HG03103 (cell line): ENCODE measurements around the gene SLA2.
"Not testable (repeated sequence)": the region's sequence is repeated elsewhere in the genome, so short reads cannot be mapped to it uniquely, and the experiment has no call there.

ENCODE experiments used
- ATAC-seq: cut with Tn5 transposase; IDR thresholded peaks from one replicate; pipeline ENCODE4 v1.9.1; 2021; ENCODE audit warnings: low read depth; ENCODE audit not compliant: unreplicated experiment

The SLA2 gene

GRCh38 chr20:36645998-36646397, at the start of gene SLA2:
Gene SLA2, minus strand, starts transcription at chr20:36646196. Its CDS starts 4,861 bp downstream, at chr20:36641335.
- no peak for ATAC-seq

DNA sequence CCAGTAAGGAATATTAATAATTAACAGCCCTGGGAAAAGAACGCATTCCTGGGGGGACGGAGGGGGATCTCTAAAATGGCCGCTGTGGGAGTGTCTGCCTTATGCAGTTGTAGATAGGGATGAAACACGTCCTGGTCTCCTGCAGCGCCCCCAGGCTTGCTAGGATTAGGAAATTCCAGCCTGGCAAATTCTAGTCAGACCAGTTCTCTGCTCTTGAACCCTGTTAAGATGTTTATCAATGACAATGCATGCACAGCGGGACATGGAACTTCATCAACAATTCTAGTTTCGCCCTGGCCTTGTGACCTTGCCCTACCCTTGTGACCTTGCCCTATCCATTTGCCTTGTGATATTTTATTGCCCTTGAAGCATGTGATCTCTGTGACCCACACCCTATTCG, 49.5 kb upstream of the SLA2 start:
- ATAC-seq = not testable (repeated sequence)

DNA sequence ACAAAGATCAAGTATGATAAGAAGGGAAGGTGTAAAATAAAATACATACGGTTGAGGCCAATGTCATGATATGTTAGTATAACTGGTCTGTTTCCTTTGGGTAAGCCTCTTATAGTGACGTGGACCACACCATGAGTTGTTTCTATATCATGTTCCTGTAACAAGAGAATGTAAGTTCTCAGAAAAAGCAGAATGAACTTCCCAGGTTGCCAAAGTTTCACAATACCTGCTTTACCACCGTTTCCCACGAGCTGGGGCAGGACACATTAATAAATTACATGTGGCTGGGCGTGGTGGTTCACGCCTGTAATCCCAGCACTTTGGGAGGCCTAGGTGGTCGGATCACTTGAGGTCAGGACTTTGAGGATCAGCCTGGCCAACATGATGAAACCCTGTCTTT, 42.6 kb upstream of the SLA2 start:
- ATAC-seq = no peak

- ATAC-seq = no peak
Measured at GRCh38 chr20:36687850-36688249, 41.9 kb upstream of the SLA2 start.

GRCh38 chr20:36686944-36687343, 40.9 kb upstream of the SLA2 start:
- ATAC-seq = no peak

DNA sequence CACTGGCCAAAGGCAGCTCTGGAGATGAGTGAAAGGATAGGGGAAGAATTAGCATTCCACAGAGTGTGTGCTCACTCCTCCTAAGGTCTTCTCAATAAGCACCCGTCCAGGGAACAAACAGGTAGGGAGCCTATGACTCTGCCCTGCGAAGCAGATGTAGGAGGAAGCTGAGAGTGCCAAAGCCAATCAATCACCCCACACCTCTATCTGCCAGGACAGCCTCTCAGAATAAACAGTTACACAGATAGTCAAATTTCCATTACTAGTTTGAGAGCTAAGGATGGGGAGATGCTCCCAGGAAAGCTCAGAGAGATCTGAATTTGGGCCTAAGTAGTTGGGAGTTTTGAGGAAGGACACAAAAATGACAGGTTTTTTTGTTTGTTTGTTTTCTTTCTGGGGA, 40.5 kb upstream of the SLA2 start:
- ATAC-seq = no peak

GRCh38 chr20:36684747-36685146, 38.8 kb upstream of the SLA2 start:
- no peak for ATAC-seq

DNA sequence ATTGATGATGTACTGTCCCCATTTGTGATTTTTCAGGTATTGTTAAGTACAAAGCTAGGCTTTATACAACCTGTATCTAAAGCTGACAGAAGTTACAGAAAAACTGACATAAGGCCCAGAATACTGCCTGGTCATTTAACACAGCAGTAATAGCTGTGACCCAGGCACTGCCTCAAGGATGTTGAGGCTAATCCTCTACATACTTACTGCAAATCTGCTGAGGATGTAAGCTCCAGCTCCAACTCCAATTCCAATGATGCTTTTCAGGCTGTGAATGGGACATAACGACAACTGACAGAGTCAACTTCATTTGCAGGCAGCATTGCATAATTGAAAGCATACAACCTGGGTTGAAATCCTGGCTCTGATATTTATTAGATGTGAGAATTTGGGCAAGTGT, 36.3 kb upstream of the SLA2 start:
- no peak for ATAC-seq

DNA sequence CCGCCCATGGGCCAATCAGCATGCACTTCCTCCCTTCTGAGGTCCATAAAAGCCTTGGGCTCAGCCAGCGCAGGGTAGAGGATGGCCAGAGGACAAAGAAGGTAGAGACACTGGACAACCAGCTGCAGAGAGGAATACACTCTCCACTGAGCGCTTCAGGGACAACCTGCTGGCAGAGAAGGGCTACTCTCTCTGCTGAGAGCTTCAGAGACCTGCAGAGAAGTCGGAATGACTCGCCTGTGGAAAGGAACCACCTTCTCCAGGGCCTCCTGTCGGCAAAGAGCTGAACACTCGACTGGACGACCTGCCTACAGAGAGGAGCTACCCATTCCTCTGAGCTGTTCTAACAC, 31.4 kb upstream of the SLA2 start:
- ATAC-seq = no peak

DNA sequence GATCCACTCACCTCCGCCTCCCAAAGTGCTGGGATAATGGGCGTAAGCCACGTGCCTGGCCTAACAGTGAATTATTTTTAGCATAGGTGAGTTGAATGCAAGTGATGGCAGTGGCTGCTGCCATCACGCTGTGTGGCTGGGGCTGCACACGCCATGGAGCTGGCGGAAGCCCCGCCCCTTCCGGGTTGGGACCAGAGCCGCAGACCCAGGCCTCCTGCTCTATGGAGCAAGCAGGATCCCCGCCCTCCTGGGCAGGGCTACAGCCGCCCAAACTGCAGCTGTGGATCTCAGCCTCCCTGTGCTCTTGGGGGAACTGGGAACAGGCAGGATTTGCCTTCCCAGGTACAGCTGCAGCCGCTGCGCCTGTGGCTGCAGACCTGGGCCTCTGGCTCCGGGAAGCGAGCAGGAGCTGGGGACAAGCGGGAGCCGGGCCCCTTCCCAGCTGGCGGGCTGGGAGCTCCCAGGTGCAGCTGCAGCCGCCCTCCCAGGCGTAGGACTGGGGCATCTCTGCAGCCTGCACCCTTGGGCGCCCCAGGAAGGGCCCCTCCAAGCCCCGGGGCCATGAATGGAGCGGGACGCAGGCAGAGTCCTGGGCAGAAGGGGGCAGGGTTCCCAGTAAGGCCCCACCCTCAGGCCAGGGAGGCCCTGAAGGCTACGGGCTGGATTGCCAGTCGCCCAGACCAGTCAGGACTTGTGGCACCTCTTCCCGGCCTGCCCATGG, 30.9 kb upstream of the SLA2 start:
- no peak for ATAC-seq

- ATAC-seq = not testable (repeated sequence)
Measured at GRCh38 chr20:36675545-36675944, 29.5 kb upstream of the SLA2 start.

- ATAC-seq = no peak
Measured at GRCh38 chr20:36672991-36673390, 27.0 kb upstream of the SLA2 start.

GRCh38 chr20:36670665-36671357, 24.8 kb upstream of the SLA2 start:
- ATAC-seq = no peak

- no peak for ATAC-seq
Measured at GRCh38 chr20:36666181-36666740, 20.3 kb upstream of the SLA2 start.

GRCh38 chr20:36663031-36663430, 17.0 kb upstream of the SLA2 start:
- no peak for ATAC-seq

DNA sequence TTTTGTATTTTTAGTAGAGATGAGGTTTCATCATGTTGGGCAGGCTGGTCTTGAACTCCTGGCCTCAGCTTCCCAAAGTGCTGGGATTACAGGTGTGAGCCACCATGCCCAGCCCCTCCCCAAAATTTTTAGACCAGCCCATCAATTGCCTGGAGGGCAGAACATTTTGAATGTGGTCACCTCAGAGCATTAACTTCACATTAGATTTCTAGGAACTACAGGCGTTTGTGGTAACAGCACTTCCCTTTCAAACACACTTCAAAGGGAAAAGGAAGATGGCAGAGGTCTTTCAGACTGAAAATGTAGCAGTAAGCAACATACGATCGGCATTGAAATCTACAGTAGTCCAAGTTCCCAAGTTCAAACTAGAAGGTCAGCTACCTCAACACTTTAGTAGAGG, 12.3 kb upstream of the SLA2 start:
- ATAC-seq = no peak

DNA sequence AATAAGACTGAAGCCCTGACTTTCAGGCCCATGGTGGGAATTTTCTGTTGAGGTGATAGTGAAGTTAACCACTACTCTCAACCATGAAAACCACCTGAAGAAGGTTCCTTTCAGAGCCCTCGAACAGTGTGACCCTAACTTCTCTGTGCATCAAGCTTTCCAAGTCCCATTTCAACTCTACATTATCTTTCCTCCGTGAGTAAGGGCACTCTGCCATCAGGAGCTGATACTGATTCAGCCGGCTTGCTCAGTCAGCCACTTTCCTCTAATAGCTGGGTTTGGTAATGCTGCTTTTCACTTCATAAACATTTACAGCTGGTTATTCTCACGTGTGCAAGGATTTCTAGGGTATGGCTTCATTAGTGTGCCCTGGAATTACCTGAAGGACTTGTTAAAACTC, 10.7 kb upstream of the SLA2 start:
- ATAC-seq = no peak

DNA sequence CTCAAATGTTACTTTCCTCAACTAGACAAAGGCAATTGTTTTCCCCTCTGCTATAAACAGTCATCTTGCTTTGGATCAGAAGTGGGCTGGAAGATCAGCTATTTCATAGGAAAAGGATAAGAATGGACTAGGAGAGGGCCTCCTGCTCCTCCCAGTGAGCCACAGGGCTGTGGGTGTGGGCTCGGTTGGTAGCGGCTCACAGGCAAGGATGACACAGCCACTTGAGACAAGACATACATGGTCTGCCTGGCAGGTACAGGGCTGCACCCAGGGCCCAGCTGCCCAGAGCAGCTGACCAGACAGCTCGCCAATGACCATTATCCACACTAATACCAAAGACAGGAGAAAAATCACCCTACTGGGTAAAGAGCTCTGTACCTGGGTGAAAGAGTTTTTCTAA, 9.0 kb upstream of the SLA2 start:
- ATAC-seq = no peak

GRCh38 chr20:36654506-36654905, 8.5 kb upstream of the SLA2 start:
- no peak for ATAC-seq

DNA sequence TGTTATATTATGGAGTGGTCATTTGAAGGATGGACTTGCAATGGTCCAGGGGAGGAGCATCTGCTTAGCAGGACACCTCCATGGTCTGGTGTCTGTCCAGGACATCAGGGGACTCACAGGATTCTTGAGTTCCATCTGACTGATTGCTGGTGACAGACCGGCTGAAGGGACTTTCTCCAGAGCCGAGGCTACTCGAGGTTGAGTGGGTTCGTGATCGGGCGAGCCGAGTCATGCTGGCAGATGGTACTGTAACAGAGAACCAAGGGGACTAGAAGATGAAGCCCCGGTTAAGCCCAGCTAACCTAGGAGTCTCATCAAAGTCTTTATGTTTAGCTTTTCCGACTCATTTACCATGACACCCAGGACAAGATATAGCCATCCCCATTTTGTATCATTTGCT, 7.5 kb upstream of the SLA2 start:
- no peak for ATAC-seq

GRCh38 chr20:36647196-36648121, 1.5 kb upstream of the SLA2 start:
- ATAC-seq = no peak
